PC-9 (cell line): Measurements from ENCODE around the gene STOX2. TPM values are rescaled to one million over a fixed set of nuclear protein-coding genes. Genes with fewer than 3 reads are reported as not detected.

Experiments used
- BruUV-seq: library from RNA; stranded (reverse); fragments of 400-500 nt; replicated peaks from 2 replicates; lab custom pipeline; 2021; lab: Mats Ljungman, UMichigan
- CTCF ChIA-PET: fragments of 300-600 bp; sonication (Branson Sonifier 250); formaldehyde crosslinking; loops from one replicate; lab custom pipeline; 2022; ENCODE audit warnings: antibody characterized with exemption; lab: Charles Lee
- POLR2A ChIA-PET: fragments of 300-600 bp; sonication (Branson Sonifier 250); formaldehyde crosslinking; loops from one replicate; lab custom pipeline; 2022; ENCODE audit warnings: antibody characterized with exemption; ENCODE audit not compliant: unreplicated experiment; lab: Charles Lee
- DNase-seq, 2 experiments: peaks; one replicate each; pipeline versions ENCODE4 v3.0.0 to v3.0.0-alpha.2; 2015 to 2022; ENCODE audit warnings: mixed read lengths in 1 of 2
- H2AFZ ChIP-seq: fragments of 200-600 bp; sonication (generic); 2 replicates; pipeline ENCODE4 v1.8.1; 2017; ENCODE audit warnings: antibody characterized with exemption
- H3F3A ChIP-seq: fragments of 200-600 bp; sonication (generic); 2 replicates; pipeline ENCODE4 v1.8.1; 2017; ENCODE audit warnings: antibody characterized with exemption, mild to moderate bottlenecking, low read depth; ENCODE audit not compliant: insufficient read depth
- H3K27ac ChIP-seq: fragments of 200-600 bp; sonication (generic); 2 replicates; pipeline ENCODE4 v1.6.1; 2016; ENCODE audit warnings: mixed run types
- H3K27me3 ChIP-seq: fragments of 200-600 bp; sonication (generic); 2 replicates; pipeline ENCODE4 v1.6.1; 2016; ENCODE audit warnings: low read depth, mixed run types; ENCODE audit not compliant: insufficient read depth
- H3K36me3 ChIP-seq: fragments of 200-600 bp; sonication (generic); 2 replicates; pipeline ENCODE4 v1.6.1; 2016; ENCODE audit warnings: low read depth, mixed run types
- H3K4me1 ChIP-seq: fragments of 200-600 bp; sonication (generic); replicated peaks from 2 replicates; pipeline ENCODE4 v1.6.1; 2016; ENCODE audit warnings: mixed run types; ENCODE audit not compliant: insufficient read depth
- H3K4me2 ChIP-seq: fragments of 200-600 bp; sonication (generic); 2 replicates; pipeline ENCODE4 v1.6.1; 2017; ENCODE audit warnings: mixed run types
- H3K4me3 ChIP-seq: fragments of 200-600 bp; sonication (generic); 2 replicates; pipeline ENCODE4 v1.6.1; 2016; ENCODE audit warnings: mixed run types
- H3K79me2 ChIP-seq: fragments of 200-600 bp; sonication (generic); 2 replicates; pipeline ENCODE4 v1.6.1; 2017; ENCODE audit warnings: low read depth, mixed run types
- H3K9me2 ChIP-seq: fragments of 200-600 bp; sonication (generic); 2 replicates; pipeline ENCODE4 v1.8.1; 2017; ENCODE audit warnings: mild to moderate bottlenecking; ENCODE audit not compliant: insufficient read depth
- H3K9me3 ChIP-seq: fragments of 200-600 bp; sonication (generic); 2 replicates; pipeline ENCODE4 v1.8.1; 2016; ENCODE audit warnings: low read depth; ENCODE audit not compliant: insufficient read depth
- H4K20me1 ChIP-seq: fragments of 200-600 bp; sonication (generic); 2 replicates; pipeline ENCODE4 v1.8.1; 2017; ENCODE audit not compliant: insufficient read depth
- EZH2 ChIP-seq: fragments of 200-600 bp; sonication (generic); IDR thresholded peaks from 2 replicates; pipeline ENCODE4 v1.8.0; 2017; ENCODE audit warnings: antibody characterized with exemption, low read depth
- intact Hi-C: fragments of 100-400 bp; cut with micrococcal nuclease; formaldehyde crosslinking; loops from one replicate; pipeline ENCODE4 v1.10.0; 2022; ENCODE audit not compliant: unreplicated experiment
- total RNA-seq: library from RNA; stranded (reverse); gene quantifications from 2 replicates; pipeline ENCODE4 v1.2.3, GENCODE V29; 2021
- TF ChIP-seq, protein P1 (sequence below): fragments of 200-600 bp; sonication (generic); conservative IDR thresholded peaks from 2 replicates; pipeline ENCODE4 v1.6.1; 2017; ENCODE audit warnings: mixed run types, antibody characterized with exemption, mild to moderate bottlenecking, moderate library complexity

Gene STOX2
- total RNA-seq, 1 experiment from 2014 or later: 4.5 TPM

DNA sequence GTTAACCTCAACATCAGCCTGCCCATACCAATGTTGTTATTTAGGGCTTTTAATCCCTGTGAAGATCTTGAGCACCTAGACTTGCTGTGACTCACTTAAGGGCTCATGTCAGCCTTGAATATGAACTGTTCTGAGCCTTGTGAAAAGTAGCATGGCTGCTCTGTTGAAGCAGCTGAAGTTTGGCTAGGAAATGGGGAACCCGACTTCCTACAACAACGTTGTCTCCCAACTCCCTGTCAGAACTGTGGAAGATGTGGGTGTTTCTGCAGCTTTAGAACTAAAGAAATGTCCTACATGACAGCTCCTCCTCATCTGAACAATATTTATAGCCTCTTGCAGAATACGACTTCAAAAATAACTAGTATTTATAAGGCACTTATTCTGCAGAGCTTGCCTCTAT, 27.5 kb downstream of the STOX2 start:
- H3K4me3 ChIP-seq: no peak overlapping the region
- no TSS peak for BruUV-seq
- no peaks in the 10 kb centered on the region for H3F3A ChIP-seq
- H3K9me3 ChIP-seq: no peaks in the 10 kb centered on the region
- no peak for DNase-seq
- no peak overlapping the region for H2AFZ ChIP-seq
- intact Hi-C loops: no loop called here
- POLR2A ChIA-PET: no interaction called here
- no peak overlapping the region for H3K27ac ChIP-seq
- no peaks in the 10 kb centered on the region for H3K79me2 ChIP-seq
- no peaks in the 10 kb centered on the region for H3K36me3 ChIP-seq
- no peaks in the 10 kb centered on the region for H4K20me1 ChIP-seq
- CTCF ChIA-PET: no interaction called here
- no peaks in the 10 kb centered on the region for H3K9me2 ChIP-seq
- no peak overlapping the region for H3K4me2 ChIP-seq
- H3K4me1 ChIP-seq: 0 out of 2 replicates have a peak, but pooled peaks cover 11% of the 10 kb centered on the region
- TF ChIP-seq, protein P1, sequence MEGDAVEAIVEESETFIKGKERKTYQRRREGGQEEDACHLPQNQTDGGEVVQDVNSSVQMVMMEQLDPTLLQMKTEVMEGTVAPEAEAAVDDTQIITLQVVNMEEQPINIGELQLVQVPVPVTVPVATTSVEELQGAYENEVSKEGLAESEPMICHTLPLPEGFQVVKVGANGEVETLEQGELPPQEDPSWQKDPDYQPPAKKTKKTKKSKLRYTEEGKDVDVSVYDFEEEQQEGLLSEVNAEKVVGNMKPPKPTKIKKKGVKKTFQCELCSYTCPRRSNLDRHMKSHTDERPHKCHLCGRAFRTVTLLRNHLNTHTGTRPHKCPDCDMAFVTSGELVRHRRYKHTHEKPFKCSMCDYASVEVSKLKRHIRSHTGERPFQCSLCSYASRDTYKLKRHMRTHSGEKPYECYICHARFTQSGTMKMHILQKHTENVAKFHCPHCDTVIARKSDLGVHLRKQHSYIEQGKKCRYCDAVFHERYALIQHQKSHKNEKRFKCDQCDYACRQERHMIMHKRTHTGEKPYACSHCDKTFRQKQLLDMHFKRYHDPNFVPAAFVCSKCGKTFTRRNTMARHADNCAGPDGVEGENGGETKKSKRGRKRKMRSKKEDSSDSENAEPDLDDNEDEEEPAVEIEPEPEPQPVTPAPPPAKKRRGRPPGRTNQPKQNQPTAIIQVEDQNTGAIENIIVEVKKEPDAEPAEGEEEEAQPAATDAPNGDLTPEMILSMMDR: no peak
- no peak for TF ChIP-seq EZH2
- H3K27me3 ChIP-seq: no peaks in the 10 kb centered on the region

GRCh38 chr4:183934761-183935160, 29.7 kb downstream of the STOX2 start:
- H4K20me1 ChIP-seq: no peaks in the 10 kb centered on the region
- TF ChIP-seq EZH2: no peak
- TF ChIP-seq, protein P1: no peak
- intact Hi-C loops: no loop called here
- no peak overlapping the region for H2AFZ ChIP-seq
- no peaks in the 10 kb centered on the region for H3K9me3 ChIP-seq
- CTCF ChIA-PET: no interaction called here
- no peaks in the 10 kb centered on the region for H3K9me2 ChIP-seq
- H3F3A ChIP-seq: no peaks in the 10 kb centered on the region
- no peak for DNase-seq
- 0 out of 2 replicates have a peak, but pooled peaks cover 11% of the 10 kb centered on the region for H3K4me1 ChIP-seq
- POLR2A ChIA-PET: no interaction called here
- H3K79me2 ChIP-seq: no peaks in the 10 kb centered on the region
- H3K4me3 ChIP-seq: no peak overlapping the region
- H3K27me3 ChIP-seq: no peaks in the 10 kb centered on the region
- no peaks in the 10 kb centered on the region for H3K36me3 ChIP-seq
- no peak overlapping the region for H3K4me2 ChIP-seq
- no TSS peak for BruUV-seq
- H3K27ac ChIP-seq: no peak overlapping the region

GRCh38 chr4:183935355-183936005, 30.4 kb downstream of the STOX2 start:
- DNase-seq: no peak
- Histone ChIP-seq H3K9me2 (no peaks in the 10 kb centered on the region), H2AFZ (no peak overlapping the region), H4K20me1 (no peaks in the 10 kb centered on the region), H3F3A (no peaks in the 10 kb centered on the region), H3K27ac (no peak overlapping the region), H3K36me3 (no peaks in the 10 kb centered on the region), H3K27me3 (no peaks in the 10 kb centered on the region), H3K4me1 (0 out of 2 replicates have a peak, but pooled peaks cover 11% of the 10 kb centered on the region), H3K4me3 (no peak overlapping the region), H3K9me3 (no peaks in the 10 kb centered on the region), H3K4me2 (no peak overlapping the region), H3K79me2 (no peaks in the 10 kb centered on the region)
- intact Hi-C loops: no loop called here
- POLR2A ChIA-PET: no interaction called here
- no peak for TF ChIP-seq EZH2
- TF ChIP-seq, protein P1: no peak
- BruUV-seq: no TSS peak
- CTCF ChIA-PET: no interaction called here
